Forelimb muscle (tissue), 1 donor: Measurements from ENCODE around the gene USHBP1. TPM values are rescaled to one million over a fixed set of nuclear protein-coding genes. Genes with fewer than 3 reads are reported as not detected.
"Not testable (repeated sequence)": the region's sequence is repeated elsewhere in the genome, so short reads cannot be mapped to it uniquely, and the experiment has no call there.

Experiments used
- DNase-seq: peaks from one replicate; pipeline ENCODE4 v3.0.0-alpha.2; 2013; ENCODE audit warnings: low read depth
- polyA plus RNA-seq: library from polyadenylated mRNA; unstranded; fragments of 120-200 nt; gene quantifications from one replicate; pipeline ENCODE4 v1.2.1, GENCODE V29; 2013; ENCODE audit not compliant: insufficient read length

The USHBP1 gene
- polyA plus RNA-seq, 1 donor, result 5.6 TPM

DNA sequence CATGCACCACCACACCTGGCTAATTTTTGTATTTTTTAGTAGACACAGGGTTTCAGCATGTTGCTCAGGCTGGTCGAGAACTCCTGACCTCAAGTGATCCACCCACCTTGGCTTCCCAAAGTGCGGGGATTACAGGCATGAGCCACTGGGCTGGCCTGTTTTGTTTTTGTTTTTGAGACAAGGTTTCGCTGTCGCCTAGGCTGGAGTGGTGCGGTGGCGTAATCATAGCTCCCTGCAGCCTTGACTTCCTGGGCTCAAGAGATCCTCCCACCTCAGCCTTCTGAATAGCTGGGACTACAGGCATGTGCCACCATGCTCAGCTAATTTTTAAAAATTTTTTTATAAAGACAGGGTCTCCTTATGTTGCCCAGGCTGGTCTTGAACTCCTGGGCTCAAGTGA is 31.0 kb upstream of the USHBP1 start:
- not testable (repeated sequence) for DNase-seq

DNA sequence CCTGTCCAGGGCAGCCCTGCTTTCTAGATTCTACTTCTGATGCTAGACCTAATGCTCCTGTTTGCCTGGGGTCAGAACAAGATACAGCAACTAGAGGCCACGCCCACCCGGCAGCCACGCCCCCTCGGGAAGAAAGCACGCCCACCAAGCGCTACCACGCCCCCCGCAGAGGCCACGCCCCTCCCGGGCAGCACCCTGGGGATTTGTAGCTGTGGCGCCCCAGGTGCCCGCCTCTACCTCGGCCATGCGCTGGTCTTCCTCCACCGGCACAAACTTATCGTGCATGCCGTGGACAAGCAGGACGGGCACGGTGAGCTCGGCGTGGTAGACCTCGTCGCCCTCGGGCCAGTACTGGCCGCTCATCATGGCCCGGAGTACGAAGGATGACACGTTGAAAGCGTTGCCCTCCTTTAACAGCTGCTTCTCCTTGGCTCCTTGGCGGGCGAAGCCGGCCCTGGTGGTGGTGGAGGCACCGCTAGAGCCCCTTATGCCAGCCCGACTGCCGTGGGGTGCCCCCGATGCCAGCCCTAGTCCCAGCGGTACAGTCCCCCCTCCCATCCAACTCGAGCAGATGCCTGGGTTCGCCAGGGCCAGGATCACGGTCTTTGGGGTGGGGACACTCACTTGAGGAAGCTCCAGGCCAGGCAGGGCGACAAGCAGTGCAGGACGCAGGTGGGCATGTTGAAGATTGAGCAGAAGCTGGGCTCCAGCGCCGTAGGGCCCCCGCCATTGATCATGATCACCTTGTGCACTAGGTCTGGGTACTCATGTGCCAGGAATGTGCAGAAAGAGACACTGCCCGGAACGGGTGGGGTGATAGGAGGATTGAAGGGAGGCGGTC is 29.7 kb upstream of the USHBP1 start:
- DNase-seq, result no peak

DNA sequence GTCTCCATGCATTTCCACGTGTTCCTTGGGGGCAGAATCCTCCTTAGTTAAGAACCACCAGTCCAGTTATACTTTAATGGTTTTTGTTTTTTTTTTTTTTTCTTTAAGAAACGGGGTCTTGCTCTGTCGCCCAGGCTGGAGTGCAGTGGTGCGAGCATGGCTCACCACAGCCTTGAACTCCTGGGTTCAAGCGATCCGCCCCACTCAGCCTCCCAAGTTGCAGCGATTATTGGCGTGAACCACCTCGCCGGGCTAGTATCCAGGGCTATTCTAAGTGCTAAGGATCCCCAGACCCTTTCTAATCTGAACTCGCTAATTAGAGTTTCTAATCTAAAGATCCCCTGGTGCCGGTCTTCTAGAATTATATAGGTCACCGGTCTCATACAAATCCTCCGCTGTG is 29.1 kb upstream of the USHBP1 start:
- no peak for DNase-seq

DNA sequence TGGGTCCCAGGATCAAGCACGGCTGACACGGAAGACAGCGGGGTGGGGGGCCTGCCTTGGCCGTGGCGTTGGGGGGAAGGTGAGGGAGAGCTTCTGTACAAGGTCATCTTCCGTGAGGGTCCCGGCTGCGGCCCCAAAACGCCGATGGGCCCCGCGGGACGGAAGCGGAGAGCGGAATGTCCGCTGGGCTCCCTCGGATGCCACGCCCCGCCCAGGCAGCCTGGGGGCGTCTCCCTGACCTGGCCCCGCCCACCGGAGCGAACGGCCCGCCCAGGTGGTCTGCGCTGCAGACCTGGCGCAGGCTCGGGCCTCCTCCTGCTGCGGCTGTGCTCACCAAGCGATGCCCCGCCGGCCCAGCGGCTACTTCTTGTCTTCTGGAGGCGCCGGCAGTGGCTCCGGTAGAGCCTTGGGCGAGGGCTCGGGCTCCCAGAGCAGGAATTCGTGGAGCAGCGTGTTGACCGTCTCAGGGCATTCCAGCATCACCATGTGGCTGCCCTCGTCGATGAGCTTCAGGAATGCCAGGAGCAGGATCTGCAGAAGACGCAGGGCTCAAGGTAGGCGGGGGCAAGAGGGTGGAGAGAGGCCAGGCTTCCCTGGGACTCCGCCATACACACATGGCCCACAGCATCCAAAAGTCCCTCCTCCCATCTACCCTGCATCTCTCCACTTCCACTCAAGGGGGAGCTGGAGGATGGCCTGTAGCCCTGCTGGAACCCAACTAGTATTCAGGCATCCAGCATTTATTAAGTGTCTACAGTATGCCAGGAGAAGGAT is 27.9 kb upstream of the USHBP1 start:
- peak; percentile 60 for DNase-seq

DNA sequence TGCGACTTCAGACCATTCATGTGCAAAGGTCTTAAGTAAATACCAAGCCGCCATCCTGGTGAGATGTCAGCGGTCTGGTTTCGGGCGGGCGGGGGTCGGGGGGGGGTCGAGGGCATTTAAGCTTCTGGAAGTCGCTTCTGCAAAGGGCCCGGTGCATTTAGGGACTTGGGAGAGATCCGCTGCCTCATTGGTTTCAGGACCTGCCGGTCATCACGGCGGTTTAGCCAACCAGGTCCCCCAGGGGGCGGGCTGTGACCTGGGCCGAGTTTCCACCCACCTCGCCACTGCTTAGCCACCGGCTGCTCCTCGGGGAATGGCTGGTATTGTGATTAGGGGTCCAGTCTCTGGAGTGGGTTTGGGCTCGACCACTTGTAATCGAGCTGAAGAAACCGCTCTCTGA is 24.9 kb upstream of the USHBP1 start:
- DNase-seq, result no peak

DNA sequence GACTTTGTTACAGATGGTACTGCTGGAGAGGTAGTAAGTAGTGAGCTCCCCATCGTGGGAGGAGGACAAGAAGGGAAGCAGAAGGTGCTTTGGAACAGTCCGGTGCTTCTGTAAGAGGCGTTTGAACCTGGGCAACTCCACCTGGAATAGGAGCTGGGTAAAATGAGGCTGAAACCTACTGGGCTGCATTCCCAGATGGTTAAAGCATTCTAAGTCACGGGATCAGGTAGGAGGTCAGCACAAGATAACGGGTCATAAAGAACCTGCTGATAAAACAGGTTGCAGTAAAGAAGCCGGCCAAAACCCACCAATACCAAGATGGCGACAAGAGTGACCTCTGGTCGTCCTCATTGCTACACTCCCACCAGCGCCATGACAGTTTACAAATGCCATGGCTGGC is 22.2 kb upstream of the USHBP1 start:
- DNase-seq, result no peak

DNA sequence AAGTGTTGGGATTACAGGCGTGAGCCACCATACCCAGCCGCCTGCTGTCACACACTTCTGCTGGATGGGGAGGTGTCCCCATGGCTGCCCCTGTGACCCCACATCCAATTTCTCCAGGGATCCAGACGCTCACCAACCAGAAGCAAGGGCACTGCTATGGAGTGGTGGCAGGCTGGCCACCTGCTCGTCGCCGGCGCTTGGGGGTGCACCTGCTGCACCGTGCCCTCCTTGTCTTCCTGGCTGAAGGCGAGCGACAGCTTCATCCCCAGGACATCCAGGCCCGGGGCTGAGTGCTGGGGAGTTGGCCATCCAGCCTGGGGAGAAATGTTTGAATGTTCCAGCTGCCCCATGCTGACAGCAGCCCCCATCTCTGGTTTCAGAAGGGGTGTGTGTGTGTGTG is 21.7 kb upstream of the USHBP1 start:
- no peak for DNase-seq

DNA sequence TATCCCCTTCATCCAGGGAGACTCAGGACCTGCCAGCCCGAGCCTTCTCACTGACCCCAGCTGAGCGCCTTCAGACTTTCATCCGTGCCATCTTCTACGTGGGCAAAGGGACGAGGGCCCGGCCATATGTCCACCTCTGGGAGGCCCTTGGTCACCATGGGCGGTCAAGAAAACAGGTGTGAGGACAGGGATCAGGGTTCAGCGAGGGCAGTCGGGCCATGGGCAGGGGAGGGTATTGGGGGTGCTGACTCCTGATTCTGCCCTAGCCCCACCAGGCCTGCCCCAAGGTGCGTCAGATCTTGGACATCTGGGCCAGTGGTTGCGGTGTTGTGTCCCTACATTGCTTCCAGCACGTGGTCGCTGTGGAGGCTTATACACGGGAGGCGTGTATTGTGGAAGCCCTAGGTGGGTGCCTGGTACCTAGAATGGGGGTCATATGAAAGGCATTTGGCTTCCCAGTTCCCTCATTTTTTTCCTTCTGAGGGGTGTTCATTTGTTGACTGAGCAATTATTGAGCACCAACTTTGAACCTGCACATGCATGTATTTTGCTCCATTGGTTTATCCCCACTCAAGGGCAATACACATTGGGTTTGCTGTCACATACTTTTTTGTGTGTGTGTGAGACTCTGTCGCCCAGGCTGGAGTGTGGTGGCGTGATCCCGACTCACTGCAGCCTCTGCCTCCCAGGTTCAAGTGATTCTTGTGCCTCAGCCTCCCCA is 21.0 kb upstream of the USHBP1 start:
- DNase-seq, result no peak

DNA sequence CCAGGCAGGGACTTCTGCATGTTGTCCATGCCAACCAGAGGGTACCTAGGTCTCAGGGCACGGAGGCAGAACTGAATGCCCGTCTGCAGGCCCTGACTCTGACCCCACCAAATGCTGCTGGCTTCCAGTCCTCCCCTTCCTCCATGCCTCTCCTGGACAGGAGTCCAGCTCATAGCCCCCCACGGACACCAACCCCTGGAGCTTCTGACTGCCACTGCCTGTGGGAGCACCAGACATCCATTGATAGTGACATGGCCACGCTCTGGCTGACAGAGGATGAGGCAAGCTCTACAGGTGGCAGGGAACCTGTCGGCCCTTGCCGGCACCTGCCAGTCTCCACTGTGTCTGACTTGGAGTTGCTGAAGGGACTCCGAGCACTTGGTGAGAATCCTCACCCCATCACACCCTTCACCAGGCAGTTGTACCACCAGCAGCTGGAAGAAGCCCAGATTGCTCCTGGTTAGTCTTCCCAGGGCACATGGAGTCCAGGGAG is 19.0 kb upstream of the USHBP1 start:
- DNase-seq, result no peak

DNA sequence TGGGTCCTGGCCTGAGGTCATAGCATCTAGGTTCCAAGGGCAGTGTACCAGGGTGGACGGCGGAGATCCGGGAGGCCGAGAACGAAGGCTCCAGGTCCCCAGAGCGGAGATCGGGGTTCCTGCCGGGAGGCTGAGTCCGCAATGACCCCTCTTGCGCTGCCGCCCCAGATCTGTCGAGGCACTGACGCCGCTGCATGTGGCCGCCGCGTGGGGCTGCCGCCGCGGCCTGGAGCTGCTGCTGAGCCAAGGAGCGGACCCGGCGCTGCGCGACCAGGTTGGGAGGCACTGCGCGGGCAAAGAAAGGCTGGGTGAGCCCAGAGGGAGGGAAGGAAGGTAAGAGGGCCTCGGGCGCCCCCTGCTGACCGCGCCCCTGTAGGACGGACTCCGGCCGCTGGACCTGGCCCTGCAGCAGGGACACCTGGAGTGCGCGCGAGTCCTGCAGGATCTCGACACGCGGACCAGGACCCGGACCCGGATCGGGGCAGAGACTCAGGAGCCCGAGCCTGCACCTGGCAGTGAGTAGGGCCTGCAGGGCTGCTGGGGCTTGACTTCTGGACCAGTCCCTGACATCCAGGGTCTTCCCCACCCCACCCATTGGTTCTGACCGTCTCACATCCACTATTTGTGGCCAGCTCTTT is 18.1 kb upstream of the USHBP1 start:
- DNase-seq, result no peak

DNA sequence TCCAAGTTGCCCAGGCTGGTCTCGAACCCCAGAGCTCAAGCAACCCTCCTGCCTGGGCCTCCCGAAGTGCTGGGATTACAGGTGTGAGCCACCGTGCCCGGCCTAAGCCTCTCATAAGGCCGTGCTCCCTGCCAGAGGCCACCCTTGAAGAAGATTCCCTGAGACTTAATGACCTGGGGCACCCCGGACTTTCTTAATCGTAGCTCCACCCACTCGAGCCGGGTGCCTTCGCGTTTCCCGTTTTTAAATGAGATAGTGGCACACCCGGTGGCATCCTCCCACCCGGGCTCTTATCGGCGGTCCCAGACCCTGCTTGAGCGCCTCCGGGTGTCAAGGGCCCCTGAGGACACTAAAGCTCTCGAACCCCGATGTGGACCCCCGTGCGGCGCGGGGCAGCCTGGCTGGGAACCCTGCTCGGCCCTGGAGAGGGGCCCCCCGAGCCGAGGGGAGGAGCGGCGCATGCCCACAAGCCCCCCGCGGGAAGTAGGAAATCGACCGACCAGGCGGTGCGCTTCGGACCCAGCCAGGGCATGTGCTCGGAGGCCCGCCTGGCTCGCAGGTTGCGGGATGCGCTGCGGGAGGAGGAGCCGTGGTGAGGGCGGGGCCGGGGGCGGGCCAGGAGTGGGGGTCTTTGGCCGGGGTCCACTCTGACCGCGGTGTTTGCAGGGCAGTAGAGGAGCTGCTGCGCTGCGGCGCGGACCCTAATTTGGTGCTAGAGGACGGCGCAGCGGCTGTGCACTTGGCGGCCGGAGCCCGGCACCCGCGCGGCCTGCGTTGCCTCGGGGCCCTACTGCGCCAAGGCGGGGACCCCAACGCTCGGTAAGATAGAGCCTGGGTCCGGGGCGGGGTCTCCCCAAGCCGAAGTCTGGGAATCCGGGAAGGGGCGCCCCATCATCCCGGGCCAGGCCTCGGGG is 17.1 kb upstream of the USHBP1 start, which contains the start of gene ANKLE1:
Gene ANKLE1, plus strand, starts transcription at position 511 of the 914 bp plus-strand sequence. Its CDS starts 20 bp downstream, at position 531.
- no peak for DNase-seq

DNA sequence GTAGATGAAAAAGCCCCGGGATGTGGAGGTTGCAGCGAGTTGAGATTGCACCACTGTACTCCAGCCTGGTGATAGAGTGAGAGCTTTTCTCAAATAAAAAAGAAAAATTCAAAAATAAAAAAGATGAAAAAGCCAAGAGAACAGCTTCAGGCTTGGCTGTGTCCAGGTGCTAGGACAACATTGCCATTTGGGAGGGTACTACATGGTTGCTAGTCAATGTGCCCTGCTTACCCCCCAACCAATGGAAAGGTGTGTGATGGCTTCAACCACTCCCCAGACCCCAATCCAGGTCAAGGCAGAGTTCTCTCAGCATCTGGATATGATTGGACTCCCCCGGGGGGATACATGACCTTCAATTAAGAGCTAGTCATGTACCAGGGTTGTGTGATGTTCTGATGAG is 14.9 kb upstream of the USHBP1 start:
- no peak for DNase-seq

DNA sequence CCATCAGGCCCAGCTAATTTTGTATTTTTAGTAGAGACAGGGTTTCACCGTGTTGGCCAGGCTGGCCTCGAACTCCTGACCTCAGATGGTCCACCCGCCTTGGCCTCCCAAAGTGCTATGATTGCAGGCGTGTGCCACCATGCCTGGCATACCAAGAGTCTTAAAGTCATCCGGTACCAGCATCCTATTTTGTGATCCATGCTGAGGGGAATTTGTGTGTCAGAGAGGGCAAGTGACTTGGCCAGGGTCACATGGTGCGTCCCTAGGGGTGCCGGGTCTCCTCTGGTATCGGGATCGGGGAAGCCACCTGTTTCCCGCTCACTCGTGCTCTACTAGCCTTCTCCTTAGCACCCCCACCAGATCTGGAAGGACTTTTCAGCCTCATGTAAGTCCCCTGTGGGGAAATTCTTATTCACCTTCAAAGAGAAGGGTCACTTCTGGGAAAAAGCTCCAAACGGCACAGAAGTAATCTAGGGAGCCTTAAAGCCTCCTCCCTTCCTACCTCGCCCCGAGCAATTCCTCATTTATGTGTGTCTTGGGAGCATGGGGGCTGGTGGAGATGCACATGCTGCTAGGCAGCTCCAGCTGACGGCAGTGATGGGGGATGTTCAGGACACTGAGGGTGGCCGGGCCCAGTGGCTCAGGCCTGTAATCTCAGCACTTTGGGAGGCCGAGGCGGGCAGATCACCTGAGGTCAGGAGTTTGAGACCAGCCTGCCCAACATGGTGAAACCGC is 11.1 kb upstream of the USHBP1 start:
- no peak for DNase-seq

DNA sequence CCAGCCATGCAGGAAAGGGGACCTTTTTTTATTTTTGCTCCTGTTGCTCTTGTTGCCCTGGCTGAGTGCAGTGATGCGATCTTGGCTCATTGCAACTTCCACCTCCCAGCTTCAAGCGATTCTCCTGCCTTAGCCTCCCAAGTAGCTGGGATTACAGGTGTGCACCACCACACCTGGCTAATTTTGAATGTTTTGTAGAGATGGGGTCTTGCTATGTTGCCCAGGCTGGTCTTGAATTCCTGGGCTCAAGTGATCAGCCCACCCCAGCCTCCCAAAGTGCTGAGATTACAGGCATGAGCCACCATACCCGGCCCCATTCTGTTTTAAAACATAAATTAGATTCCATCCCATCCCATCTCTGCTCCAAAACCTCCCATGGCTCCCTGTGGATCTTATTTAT is 10.3 kb upstream of the USHBP1 start:
- DNase-seq, result not testable (repeated sequence)

DNA sequence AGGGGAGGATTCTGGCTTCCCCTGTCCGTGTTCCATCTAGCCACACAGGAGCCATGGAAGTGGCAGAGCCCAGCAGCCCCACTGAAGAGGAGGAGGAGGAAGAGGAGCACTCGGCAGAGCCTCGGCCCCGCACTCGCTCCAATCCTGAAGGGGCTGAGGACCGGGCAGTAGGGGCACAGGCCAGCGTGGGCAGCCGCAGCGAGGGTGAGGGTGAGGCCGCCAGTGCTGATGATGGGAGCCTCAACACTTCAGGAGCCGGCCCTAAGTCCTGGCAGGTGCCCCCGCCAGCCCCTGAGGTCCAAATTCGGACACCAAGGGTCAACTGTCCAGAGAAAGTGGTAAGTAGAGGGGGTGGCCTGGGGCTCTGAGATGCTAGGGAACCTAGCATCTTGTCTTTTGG is 4.2 kb upstream of the USHBP1 start:
- no peak for DNase-seq

DNA sequence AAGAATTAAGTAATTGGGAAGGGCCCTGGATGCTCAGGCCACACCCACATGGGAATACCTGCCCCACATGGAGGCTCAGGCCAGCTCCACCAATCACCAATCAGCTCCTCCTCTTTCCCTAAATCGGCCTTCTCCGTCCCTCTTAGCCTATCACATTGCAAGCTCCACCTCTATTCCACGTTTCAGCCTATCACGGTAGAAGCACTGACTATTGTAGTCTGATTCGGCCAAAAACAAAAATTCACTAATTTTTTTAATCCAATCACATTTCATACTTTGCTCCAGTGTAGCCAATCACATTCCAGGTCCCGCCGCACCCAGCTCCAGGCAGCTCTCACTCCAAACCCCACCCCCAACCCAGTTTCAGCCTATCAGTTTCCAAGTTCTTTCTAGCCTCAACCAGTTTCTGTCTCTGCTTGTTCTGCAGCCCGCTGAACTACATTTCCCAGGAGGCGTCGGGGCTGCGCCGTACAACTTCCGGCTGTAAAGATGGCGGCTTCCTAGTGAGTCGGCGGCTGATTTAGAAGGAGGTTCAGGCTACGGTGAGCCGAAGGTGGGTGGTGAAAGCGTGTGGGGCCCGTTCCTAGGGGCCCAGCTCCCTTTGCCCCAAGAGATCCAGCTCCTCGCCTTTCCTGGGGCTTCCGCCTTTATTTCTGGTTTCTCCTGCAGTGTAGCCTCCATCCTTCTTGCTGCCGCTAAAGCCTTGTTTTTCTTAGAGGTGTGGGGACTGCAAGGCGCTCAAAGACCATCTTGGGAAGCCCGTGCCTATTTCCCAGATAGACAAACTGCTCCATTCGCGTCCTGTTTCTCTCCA is 2.6 kb upstream of the USHBP1 start, which contains the start of gene BABAM1:
Gene BABAM1, plus strand, starts transcription at position 469 of the 814 bp plus-strand sequence. CDS start 1,364 bp downstream, outside the sequence.
- DNase-seq, result peak; percentile 97

DNA sequence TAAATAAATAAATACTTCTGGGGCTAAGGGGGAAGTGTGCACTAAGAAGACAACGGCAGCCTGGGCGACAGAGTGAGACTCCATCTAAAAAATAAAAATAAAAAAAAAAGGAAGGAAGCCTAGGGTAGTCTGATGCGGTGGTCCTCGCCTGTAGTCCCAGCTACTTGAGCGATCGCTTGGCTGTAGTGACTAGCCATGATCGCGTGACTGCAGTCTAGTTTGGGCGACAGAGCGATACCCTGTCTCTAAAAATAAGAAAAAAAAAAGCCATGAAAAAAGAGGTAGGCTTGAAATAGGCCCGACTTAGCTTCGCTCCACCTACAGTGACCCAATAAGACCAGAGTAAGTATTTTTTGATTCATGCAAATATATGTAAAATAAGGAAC is 2.0 kb upstream of the USHBP1 start:
- no peak for DNase-seq

DNA sequence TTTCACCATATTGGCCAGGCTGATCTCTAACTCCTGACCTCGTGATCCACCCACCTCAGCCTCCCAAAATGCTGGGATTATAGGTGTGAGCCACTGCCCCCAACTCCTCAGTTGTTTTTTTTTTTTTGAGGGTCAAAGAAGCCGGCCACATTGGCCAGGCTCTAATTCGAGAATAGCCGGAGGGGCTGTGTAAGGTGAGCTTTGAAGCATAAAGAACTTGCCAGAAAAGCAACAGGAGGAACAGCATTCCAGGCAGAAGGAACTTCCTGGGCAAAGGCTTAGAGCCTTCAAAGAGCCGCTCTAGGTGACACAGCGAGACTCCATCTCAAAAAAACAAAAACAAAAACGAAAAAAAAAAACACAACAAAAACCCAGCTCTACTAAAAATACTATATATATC is 1.5 kb upstream of the USHBP1 start:
- no peak for DNase-seq
